Esophagus squamous epithelium (tissue), 5 donors: Measurements from ENCODE around the gene NPPC. TPM values are rescaled to one million over a fixed set of nuclear protein-coding genes. Genes with fewer than 3 reads are reported as not detected.

Experiments used
- DNase-seq: peaks from one replicate; lab custom pipeline; 2025; lab: John Stamatoyannopoulos, UW
- H3K27ac ChIP-seq, 4 donors: fragments of 200-600 bp; sonication (generic); one replicate each; pipeline ENCODE4 v1.5.1; 2016 to 2019; ENCODE audit warnings: mild to moderate bottlenecking in 1 of 4
- H3K27me3 ChIP-seq, 4 donors: fragments of 200-600 bp; sonication (generic); 1 replicate in 3 of 4; 2 replicates in 1 of 4; pipeline versions ENCODE4 v1.5.1 to v1.6.0; 2017 to 2021; ENCODE audit warnings: antibody characterized with exemption in 1 of 4
- H3K36me3 ChIP-seq, 3 donors: fragments of 200-600 bp; sonication (generic); one replicate each; pipeline ENCODE4 v1.5.1; 2016 to 2019
- H3K4me1 ChIP-seq, 3 donors: fragments of 200-600 bp; sonication (generic); one replicate each; pipeline ENCODE4 v1.5.1; 2017 to 2019
- H3K4me3 ChIP-seq, 4 donors: fragments of 200-600 bp; sonication (generic); 1 replicate in 3 of 4; 2 replicates in 1 of 4; pipeline ENCODE4 v1.5.1; 2016 to 2019; ENCODE audit warnings: mild to moderate bottlenecking in 2 of 4, moderate library complexity in 1 of 4
- H3K9me3 ChIP-seq, 3 donors: fragments of 200-600 bp; sonication (generic); one replicate each; pipeline ENCODE4 v1.5.1; 2016 to 2019
- CTCF ChIP-seq, 6 experiments: fragments of 450-650 bp in 4 of 6; fragments of 200-600 bp in 2 of 6; sonication (generic) in 2 of 6; IDR thresholded peaks; one replicate each; pipeline ENCODE4 v1.5.1; 2016 to 2019; ENCODE audit warnings: antibody characterized with exemption in 6 of 6, mild to moderate bottlenecking in 4 of 6, moderate library complexity in 4 of 6
- POLR2A ChIP-seq, 4 donors: fragments of 450-650 bp; IDR thresholded peaks; one replicate each; pipeline ENCODE4 v1.6.1; 2017; ENCODE audit warnings: antibody characterized with exemption in 4 of 4, mild to moderate bottlenecking in 4 of 4, moderate library complexity in 3 of 4
- WGBS, 2 donors: methylation state at CpG; one replicate each; pipeline ENCODE4 v1.1.5; 2018; 5-methylcytosine and 5-hydroxymethylcytosine counted together
- intact Hi-C: fragments of 100-400 bp; cut with DNase I; formaldehyde crosslinking; loops from one replicate; pipeline ENCODE4 v1.15.0; 2022
- total RNA-seq, 4 donors: library from RNA; depleted of rRNA; stranded (reverse); fragments of >200 nt; gene quantifications; one replicate each; pipeline ENCODE4 v1.1.0, GENCODE V29; 2016
- donor health status: DM: yes; HTN: yes; CAD: no.

NPPC gene
- total RNA-seq, 4 donors from 2014 or later: 0.49 to 11.2 TPM; not detected in 2

GRCh38 chr2:231900972-231901371, 25.2 kb downstream of the NPPC start:
- Histone ChIP-seq H3K27me3 (peaks cover 0 to 17% (median 0%) of the 10 kb centered on the region in 4 donors), H3K4me3 (no peak overlapping the region), H3K27ac (no peak overlapping the region), H3K4me1 (peaks cover 0 to 11% (median 0%) of the 10 kb centered on the region in 3 donors), H3K9me3 (no peaks in the 10 kb centered on the region), H3K36me3 (no peaks in the 10 kb centered on the region)
- intact Hi-C loops: loop anchor here (10.0 kb wide), 1 partner anchor 534 kb away; no protein-coding TSS in a partner anchor
- no peak for DNase-seq
- WGBS, 2 donors: 64 to 88% methylated on average over 4 of the region's 5 CpGs
- no peak for TF ChIP-seq POLR2A (IDR thresholded peaks at IDR 0.05)
- TF ChIP-seq CTCF (IDR thresholded peaks at IDR 0.05): no peak

- H3K9me3 ChIP-seq: no peaks in the 10 kb centered on the region
- peaks cover 0 to 11% (median 0%) of the 10 kb centered on the region in 3 donors for H3K4me1 ChIP-seq
- intact Hi-C loops: loop anchor here (10.0 kb wide), 1 partner anchor 534 kb away; no protein-coding TSS in a partner anchor
- 26 to 29% methylated on average over 10 to 21 of the region's 22 CpGs for WGBS, 2 donors
- no peaks in the 10 kb centered on the region for H3K36me3 ChIP-seq
- no peak overlapping the region for H3K4me3 ChIP-seq
- H3K27me3 ChIP-seq: peaks cover 0 to 17% (median 0%) of the 10 kb centered on the region in 4 donors
- TF ChIP-seq POLR2A (IDR thresholded peaks at IDR 0.05): no peak
- TF ChIP-seq CTCF (IDR thresholded peaks at IDR 0.05): peak; percentile 17 to 77 (median 56)
- no peak for DNase-seq
- H3K27ac ChIP-seq: no peak overlapping the region
Measured at GRCh38 chr2:231900486-231900942, 25.7 kb downstream of the NPPC start.

GRCh38 chr2:231894566-231895380, 31.4 kb downstream of the NPPC start:
- no peaks in the 10 kb centered on the region for H3K9me3 ChIP-seq
- no peak overlapping the region for H3K4me3 ChIP-seq
- no peaks in the 10 kb centered on the region for H3K36me3 ChIP-seq
- intact Hi-C loops: no loop called here
- H3K4me1 ChIP-seq: peaks cover 0 to 6% (median 4%) of the 10 kb centered on the region in 3 donors
- TF ChIP-seq CTCF (IDR thresholded peaks at IDR 0.05): no peak
- TF ChIP-seq POLR2A (IDR thresholded peaks at IDR 0.05): no peak
- no peak overlapping the region for H3K27ac ChIP-seq
- DNase-seq: no peak
- H3K27me3 ChIP-seq: peaks cover 0 to 17% (median 0%) of the 10 kb centered on the region in 4 donors
- 76 to 84% methylated on average over 14 to 15 of the region's 15 CpGs for WGBS, 2 donors

GRCh38 chr2:231891514-231891905, 34.7 kb downstream of the NPPC start:
- intact Hi-C loops: no loop called here
- Histone ChIP-seq H3K4me1 (peaks cover 0 to 6% (median 4%) of the 10 kb centered on the region in 3 donors), H3K9me3 (no peaks in the 10 kb centered on the region), H3K27me3 (peaks cover 0 to 16% (median 0%) of the 10 kb centered on the region in 4 donors), H3K4me3 (no peak overlapping the region), H3K27ac (no peak overlapping the region), H3K36me3 (no peaks in the 10 kb centered on the region)
- TF ChIP-seq POLR2A (IDR thresholded peaks at IDR 0.05) (no peak), CTCF (IDR thresholded peaks at IDR 0.05) (no peak)
- no peak for DNase-seq
- WGBS, 2 donors: 86 to 98% methylated on average over 2 to 8 of the region's 11 CpGs

- TF ChIP-seq CTCF (IDR thresholded peaks at IDR 0.05) (no peak), POLR2A (IDR thresholded peaks at IDR 0.05) (no peak)
- Histone ChIP-seq H3K4me1 (peaks cover 0 to 6% (median 4%) of the 10 kb centered on the region in 3 donors), H3K27ac (no peak overlapping the region), H3K27me3 (peaks cover 0 to 18% (median 0%) of the 10 kb centered on the region in 4 donors), H3K36me3 (no peaks in the 10 kb centered on the region), H3K4me3 (no peak overlapping the region), H3K9me3 (no peaks in the 10 kb centered on the region)
- WGBS, 2 donors: 57 to 69% methylated on average over 10 to 11 of the region's 11 CpGs
- DNase-seq: no peak
- intact Hi-C loops: no loop called here
Measured at GRCh38 chr2:231890896-231891513, 35.2 kb downstream of the NPPC start.
